Fibroblast of pulmonary artery (primary cell): Measurements from ENCODE around the gene ACTA2.

Source experiments
- DNase-seq: peaks from one replicate; pipeline ENCODE4 v3.0.0-alpha.2; 2010; ENCODE audit warnings: low read depth
- H3K4me3 ChIP-seq: replicated peaks from 2 replicates; pipeline ENCODE4 v1.5.1; 2011; ENCODE audit warnings: low read depth, mild to moderate bottlenecking, control low read depth, low read length, moderate library complexity
- TF ChIP-seq, protein P1 (sequence below): IDR thresholded peaks from 2 replicates; pipeline ENCODE4 v1.5.1; 2011; ENCODE audit warnings: mild to moderate bottlenecking, control low read depth, low read length, inconsistent platforms; ENCODE audit errors: missing control alignments

Gene ACTA2

DNA sequence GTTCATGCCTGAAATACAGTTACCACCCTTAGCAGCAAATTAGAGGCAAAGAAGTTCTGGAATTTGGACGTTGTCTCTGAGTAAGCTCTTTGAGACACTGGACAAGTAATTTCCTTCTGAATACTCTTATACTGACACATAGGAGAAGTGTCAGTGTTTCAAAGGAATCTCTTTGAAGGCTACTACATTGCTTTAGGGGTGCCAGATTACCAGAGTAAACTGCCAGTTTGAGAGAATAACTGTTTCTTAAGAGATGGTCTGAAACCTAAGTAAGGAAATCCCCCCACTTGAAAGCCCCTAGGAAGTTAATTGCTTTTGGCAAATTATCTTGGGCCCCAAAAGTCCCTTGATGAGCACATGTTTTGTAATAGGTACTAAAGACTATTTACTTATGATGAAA, 41.4 kb upstream of the ACTA2 start:
- no peak for DNase-seq
- TF ChIP-seq, protein P1, sequence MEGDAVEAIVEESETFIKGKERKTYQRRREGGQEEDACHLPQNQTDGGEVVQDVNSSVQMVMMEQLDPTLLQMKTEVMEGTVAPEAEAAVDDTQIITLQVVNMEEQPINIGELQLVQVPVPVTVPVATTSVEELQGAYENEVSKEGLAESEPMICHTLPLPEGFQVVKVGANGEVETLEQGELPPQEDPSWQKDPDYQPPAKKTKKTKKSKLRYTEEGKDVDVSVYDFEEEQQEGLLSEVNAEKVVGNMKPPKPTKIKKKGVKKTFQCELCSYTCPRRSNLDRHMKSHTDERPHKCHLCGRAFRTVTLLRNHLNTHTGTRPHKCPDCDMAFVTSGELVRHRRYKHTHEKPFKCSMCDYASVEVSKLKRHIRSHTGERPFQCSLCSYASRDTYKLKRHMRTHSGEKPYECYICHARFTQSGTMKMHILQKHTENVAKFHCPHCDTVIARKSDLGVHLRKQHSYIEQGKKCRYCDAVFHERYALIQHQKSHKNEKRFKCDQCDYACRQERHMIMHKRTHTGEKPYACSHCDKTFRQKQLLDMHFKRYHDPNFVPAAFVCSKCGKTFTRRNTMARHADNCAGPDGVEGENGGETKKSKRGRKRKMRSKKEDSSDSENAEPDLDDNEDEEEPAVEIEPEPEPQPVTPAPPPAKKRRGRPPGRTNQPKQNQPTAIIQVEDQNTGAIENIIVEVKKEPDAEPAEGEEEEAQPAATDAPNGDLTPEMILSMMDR, result no peak
- H3K4me3 ChIP-seq, result peak overlapping the region; percentile 88

DNA sequence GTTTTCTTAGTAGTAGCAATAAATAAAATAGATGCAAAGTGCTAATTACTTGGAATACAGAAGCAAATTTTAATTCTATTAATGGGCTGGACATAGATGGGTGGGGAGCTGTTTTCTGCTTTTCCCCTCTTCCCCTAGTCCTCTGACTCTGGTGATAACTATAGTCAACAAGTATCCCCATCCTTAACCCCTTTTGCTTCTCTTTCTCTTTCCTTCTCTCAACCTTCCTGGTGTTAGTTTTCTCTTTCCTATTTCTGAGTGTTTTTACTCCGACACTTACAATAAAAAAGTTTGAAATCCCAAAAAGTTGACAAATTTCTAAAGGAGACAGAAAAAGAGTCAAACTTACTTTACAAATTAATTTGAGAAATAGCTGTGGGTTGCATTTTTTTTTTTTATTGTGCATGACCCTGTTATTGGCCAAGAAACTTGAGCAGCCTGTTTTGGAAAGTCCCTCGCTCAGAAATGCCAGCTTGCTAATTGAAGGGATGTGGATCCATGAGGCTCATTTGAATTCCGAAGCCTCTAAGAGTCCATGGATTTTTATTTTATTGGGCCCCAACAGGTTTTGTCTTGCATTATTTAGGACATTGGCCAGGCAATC, 40.5 kb upstream of the ACTA2 start:
- TF ChIP-seq, protein P1, result no peak
- peak; percentile 65 for DNase-seq
- H3K4me3 ChIP-seq, result peak overlapping the region; percentile 88

DNA sequence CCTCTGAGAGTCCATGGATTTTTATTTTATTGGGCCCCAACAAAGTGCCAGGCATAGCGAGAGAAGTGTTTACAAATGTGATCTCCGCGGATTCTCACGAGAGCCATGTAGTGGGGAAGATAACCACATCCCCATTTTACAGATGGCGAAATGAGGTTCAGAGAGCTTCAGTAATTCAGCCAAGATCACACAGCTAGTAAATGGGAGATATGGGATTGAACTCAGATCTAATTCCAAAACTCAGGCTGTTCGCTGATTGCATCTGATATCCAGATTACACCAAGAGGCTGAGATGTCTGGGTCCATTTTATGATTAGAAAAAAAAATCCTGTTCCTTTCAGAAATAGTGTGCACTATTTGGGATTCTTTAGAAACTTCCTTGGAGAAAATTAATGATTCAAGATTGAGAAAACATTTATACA, 39.3 kb upstream of the ACTA2 start:
- TF ChIP-seq, protein P1, result no peak
- H3K4me3 ChIP-seq, result peak overlapping the region; percentile 88
- DNase-seq, result no peak

DNA sequence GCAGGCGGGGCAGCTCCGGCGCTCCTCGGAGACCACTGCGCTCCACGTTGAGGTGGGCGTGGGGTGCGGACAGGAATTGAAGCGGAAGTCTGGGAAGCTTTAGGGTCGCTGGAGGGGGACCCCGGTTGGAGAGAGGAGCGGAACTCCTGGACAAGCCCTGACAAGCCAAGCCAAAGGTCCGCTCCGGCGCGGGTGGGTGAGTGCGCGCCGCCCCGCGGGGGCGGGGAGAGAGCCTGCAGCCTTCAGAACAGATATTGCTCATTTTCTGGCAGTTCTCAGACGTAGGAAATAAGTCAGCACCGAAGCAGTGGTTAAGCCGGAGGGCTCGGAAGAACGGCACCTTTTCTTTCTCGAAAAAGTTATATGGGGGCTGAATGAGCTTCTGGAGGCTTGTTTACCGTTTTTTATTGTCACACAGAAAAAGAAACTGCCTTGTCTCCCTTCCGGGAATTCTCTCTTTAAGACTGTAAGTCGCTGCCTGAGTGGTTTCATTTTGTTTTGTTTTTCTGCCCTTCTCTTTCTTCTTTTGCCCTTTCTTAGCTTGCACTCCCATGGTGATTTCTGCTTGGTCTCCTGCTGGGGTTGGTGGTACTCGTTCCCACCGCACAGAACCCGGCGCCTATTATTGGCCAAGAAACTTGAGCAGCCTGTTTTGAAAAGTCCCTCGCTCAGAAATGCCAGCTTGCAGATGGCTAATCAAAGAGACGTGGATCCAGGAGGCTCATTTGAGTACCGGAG, 38.8 kb upstream of the ACTA2 start:
- TF ChIP-seq, protein P1, result no peak
- H3K4me3 ChIP-seq, result peak overlapping the region; percentile 88
- peak; percentile 76 for DNase-seq

DNA sequence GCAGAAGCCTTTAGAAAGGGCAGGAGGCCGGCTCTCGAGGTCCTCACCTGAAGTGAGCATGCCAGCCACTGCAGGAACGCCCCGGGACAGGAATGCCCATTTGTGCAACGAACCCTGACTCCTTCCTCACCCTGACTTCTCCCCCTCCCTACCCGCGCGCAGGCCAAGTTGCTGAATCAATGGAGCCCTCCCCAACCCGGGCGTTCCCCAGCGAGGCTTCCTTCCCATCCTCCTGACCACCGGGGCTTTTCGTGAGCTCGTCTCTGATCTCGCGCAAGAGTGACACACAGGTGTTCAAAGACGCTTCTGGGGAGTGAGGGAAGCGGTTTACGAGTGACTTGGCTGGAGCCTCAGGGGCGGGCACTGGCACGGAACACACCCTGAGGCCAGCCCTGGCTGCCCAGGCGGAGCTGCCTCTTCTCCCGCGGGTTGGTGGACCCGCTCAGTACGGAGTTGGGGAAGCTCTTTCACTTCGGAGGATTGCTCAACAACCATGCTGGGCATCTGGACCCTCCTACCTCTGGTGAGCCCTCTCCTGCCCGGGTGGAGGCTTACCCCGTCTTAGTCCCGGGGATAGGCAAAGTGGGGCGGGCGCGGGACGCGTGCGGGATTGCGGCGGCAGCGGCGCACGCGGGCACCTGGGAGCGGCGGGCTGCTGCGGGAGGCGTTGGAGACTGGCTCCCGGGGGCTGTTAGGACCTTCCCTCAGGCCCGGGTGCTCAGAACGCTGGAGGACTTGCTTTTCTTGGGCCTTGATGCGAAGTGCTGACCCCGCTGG, 38.0 kb upstream of the ACTA2 start, which contains the start of gene FAS:
TSS of gene FAS (plus strand) at position 415 of the 777 bp plus-strand sequence. CDS start at position 494, 79 bp downstream.
- DNase-seq, result peak; percentile 78
- peak within 1 kb of the TSS; percentile 88 for H3K4me3 ChIP-seq
- TF ChIP-seq, protein P1, result no peak

DNA sequence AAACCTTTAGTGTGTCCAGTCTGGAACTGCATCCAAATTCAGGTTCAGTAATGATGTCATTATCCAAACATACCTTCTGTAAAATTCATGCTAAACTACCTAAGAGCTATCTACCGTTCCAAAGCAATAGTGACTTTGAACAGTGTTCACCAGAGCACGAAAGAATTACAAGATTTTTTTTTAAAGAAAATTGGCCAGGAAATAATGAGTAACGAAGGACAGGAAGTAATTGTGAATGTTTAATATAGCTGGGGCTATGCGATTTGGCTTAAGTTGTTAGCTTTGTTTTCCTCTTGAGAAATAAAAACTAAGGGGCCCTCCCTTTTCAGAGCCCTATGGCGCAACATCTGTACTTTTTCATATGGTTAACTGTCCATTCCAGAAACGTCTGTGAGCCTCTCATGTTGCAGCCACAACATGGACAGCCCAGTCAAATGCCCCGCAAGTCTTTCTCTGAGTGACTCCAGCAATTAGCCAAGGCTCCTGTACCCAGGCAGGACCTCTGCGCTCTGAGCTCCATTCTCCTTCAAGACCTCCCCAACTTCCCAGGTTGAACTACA, 37.3 kb upstream of the ACTA2 start:
- peak; percentile 97 for DNase-seq
- TF ChIP-seq, protein P1, result no peak
- peak overlapping the region; percentile 88 for H3K4me3 ChIP-seq
